BLaER1 treated with 17β-estradiol and CSF1 and Interleukin-3, amounts not matched to agents 10 nM and 100 nM (cell line): ENCODE data around the gene SCNN1A.

Experiments used
- H3K27ac ChIP-seq, 11 experiments: shearing (Covaris generic); formaldehyde crosslinking; 2 replicates each; pipeline ENCODE4 v1.8.1; 2022
- H3K27me3 ChIP-seq, 11 experiments: shearing (Covaris generic); formaldehyde crosslinking; 2 replicates each; pipeline ENCODE4 v1.8.1; 2022
- H3K36me3 ChIP-seq, 11 experiments: shearing (Covaris generic); formaldehyde crosslinking; 2 replicates each; pipeline ENCODE4 v1.8.1; 2022
- H3K4me1 ChIP-seq, 10 experiments: shearing (Covaris generic); formaldehyde crosslinking; 2 replicates each; pipeline ENCODE4 v1.8.1; 2022
- H3K4me2 ChIP-seq, 11 experiments: shearing (Covaris generic); formaldehyde crosslinking; 2 replicates each; pipeline ENCODE4 v1.8.1; 2022
- H3K4me3 ChIP-seq, 10 experiments: shearing (Covaris generic); formaldehyde crosslinking; 2 replicates each; pipeline ENCODE4 v1.8.1; 2022
- H3K9ac ChIP-seq, 11 experiments: shearing (Covaris generic); formaldehyde crosslinking; 2 replicates each; pipeline ENCODE4 v1.8.1; 2022
- H3K9me3 ChIP-seq, 11 experiments: shearing (Covaris generic); formaldehyde crosslinking; replicated peaks in 1 of 11; 2 replicates each; pipeline ENCODE4 v1.8.1; 2022
- H4K20me1 ChIP-seq, 11 experiments: shearing (Covaris generic); formaldehyde crosslinking; 2 replicates each; pipeline ENCODE4 v1.8.1; 2022
- Cebpa-rat ChIP-seq, 11 experiments: shearing (Covaris generic); IDR thresholded peaks; 2 replicates each; pipeline ENCODE4 v1.8.1; 2022

SCNN1A gene

GRCh38 chr12:6382982-6383381, 7.6 kb upstream of the SCNN1A start:
- Histone ChIP-seq H3K27me3 (peaks cover 0 to 41% (median 29%) of the 10 kb centered on the region in 11 experiments; a peak in 15 of 22 replicates), H3K9ac (peak overlapping the region in 7 of 11 experiments; percentile 78 to 95 (median 87); a peak in 13 of 22 replicates), H3K36me3 (peaks cover 0 to 28% (median 7%) of the 10 kb centered on the region in 11 experiments; a peak in 10 of 22 replicates), H3K27ac (peak overlapping the region in 9 of 11 experiments; percentile 74 to 96 (median 92); a peak in 17 of 22 replicates), H3K4me1 (peaks cover 26 to 94% (median 57%) of the 10 kb centered on the region in 10 experiments), H4K20me1 (peaks cover 0 to 7% (median 0%) of the 10 kb centered on the region in 11 experiments; a peak in 4 of 22 replicates), H3K4me3 (peak overlapping the region in 2 of 10 experiments; percentile 76 to 77; a peak in 3 of 20 replicates), H3K4me2 (peak overlapping the region; percentile 81 to 100 (median 98); a peak in 21 of 22 replicates), H3K9me3 (no peaks in the 10 kb centered on the region)
- no peak for TF ChIP-seq Cebpa-rat (IDR thresholded peaks at IDR 0.05)

- TF ChIP-seq Cebpa-rat (IDR thresholded peaks at IDR 0.05): no peak
- H3K36me3 ChIP-seq: peaks cover 0 to 22% (median 7%) of the 10 kb centered on the region in 11 experiments; a peak in 10 of 22 replicates
- H3K4me1 ChIP-seq: peaks cover 28 to 94% (median 63%) of the 10 kb centered on the region in 10 experiments
- no peak overlapping the region for H3K9ac ChIP-seq
- H3K4me3 ChIP-seq: no peak overlapping the region
- peaks cover 0 to 47% (median 33%) of the 10 kb centered on the region in 11 experiments; a peak in 17 of 22 replicates for H3K27me3 ChIP-seq
- H4K20me1 ChIP-seq: peaks cover 0 to 1% (median 0%) of the 10 kb centered on the region in 11 experiments; a peak in 2 of 22 replicates
- no peaks in the 10 kb centered on the region for H3K9me3 ChIP-seq
- peak overlapping the region in 1 of 11 experiments; percentile 94; a peak in 1 of 22 replicates for H3K27ac ChIP-seq
- H3K4me2 ChIP-seq: peak overlapping the region in 6 of 11 experiments; percentile 98 to 100 (median 100); a peak in 10 of 22 replicates
Measured at GRCh38 chr12:6382371-6382770, 7.0 kb upstream of the SCNN1A start.

- Histone ChIP-seq H3K27me3 (peaks cover 0 to 63% (median 49%) of the 10 kb centered on the region in 11 experiments; a peak in 17 of 22 replicates), H3K4me1 (peaks cover 48 to 94% (median 78%) of the 10 kb centered on the region in 10 experiments), H3K4me3 (no peak overlapping the region)
Measured at GRCh38 chr12:6380141-6381121, 5.1 kb upstream of the SCNN1A start.

GRCh38 chr12:6378709-6379472, 3.5 kb upstream of the SCNN1A start:
- H3K4me1 ChIP-seq: peaks cover 45 to 94% (median 69%) of the 10 kb centered on the region in 10 experiments
- H3K4me3 ChIP-seq: 0 out of 20 replicates have a peak overlapping the region, but pooled peaks of 1 of the 10 experiments have one; percentile 2

More at GRCh38 chr12:6380141-6381121, 5.1 kb upstream of the SCNN1A start:
- no peak for TF ChIP-seq Cebpa-rat (IDR thresholded peaks at IDR 0.05)
- H3K9me3 ChIP-seq: no peaks in the 10 kb centered on the region
- peak overlapping the region in 5 of 11 experiments; percentile 3 to 89 (median 87); a peak in 8 of 22 replicates for H3K4me2 ChIP-seq
- no peaks in the 10 kb centered on the region for H4K20me1 ChIP-seq
- peaks cover 0 to 8% (median 0%) of the 10 kb centered on the region in 11 experiments; a peak in 2 of 22 replicates for H3K36me3 ChIP-seq
- H3K27ac ChIP-seq: no peak overlapping the region
- no peak overlapping the region for H3K9ac ChIP-seq

GRCh38 chr12:6377667-6377994, 2.3 kb upstream of the SCNN1A start:
- Histone ChIP-seq H3K36me3 (no peaks in the 10 kb centered on the region), H3K4me1 (peaks cover 47 to 95% (median 68%) of the 10 kb centered on the region in 10 experiments), H4K20me1 (no peaks in the 10 kb centered on the region), H3K27ac (0 out of 22 replicates have a peak overlapping the region, but pooled peaks of 1 of the 11 experiments have one; percentile 37), H3K4me2 (peak overlapping the region; percentile 56 to 89 (median 66); a peak in 20 of 22 replicates), H3K9ac (peak overlapping the region in 1 of 11 experiments; percentile 9; a peak in 1 of 22 replicates), H3K27me3 (peaks cover 0 to 39% (median 29%) of the 10 kb centered on the region in 11 experiments; a peak in 16 of 22 replicates), H3K9me3 (no peaks in the 10 kb centered on the region), H3K4me3 (no peak overlapping the region)
- no peak for TF ChIP-seq Cebpa-rat (IDR thresholded peaks at IDR 0.05)

More at GRCh38 chr12:6378709-6379472, 3.5 kb upstream of the SCNN1A start:
- Histone ChIP-seq H3K36me3 (no peaks in the 10 kb centered on the region), H3K9ac (peak overlapping the region in 4 of 11 experiments; percentile 24 to 49 (median 39); a peak in 5 of 22 replicates), H3K4me2 (peak overlapping the region; percentile 27 to 89 (median 73); a peak in 21 of 22 replicates), H3K9me3 (no peaks in the 10 kb centered on the region), H4K20me1 (no peaks in the 10 kb centered on the region), H3K27ac (peak overlapping the region in 6 of 11 experiments; percentile 7 to 67 (median 40); a peak in 9 of 22 replicates), H3K27me3 (peaks cover 0 to 51% (median 41%) of the 10 kb centered on the region in 11 experiments; a peak in 17 of 22 replicates)
- TF ChIP-seq Cebpa-rat (IDR thresholded peaks at IDR 0.05): no peak

GRCh38 chr12:6376870-6377666, 1.7 kb upstream of the SCNN1A start:
- no peak for TF ChIP-seq Cebpa-rat (IDR thresholded peaks at IDR 0.05)
- Histone ChIP-seq H3K36me3 (no peaks in the 10 kb centered on the region), H3K27me3 (peaks cover 0 to 33% (median 24%) of the 10 kb centered on the region in 11 experiments; a peak in 14 of 22 replicates), H3K9me3 (no peaks in the 10 kb centered on the region), H3K9ac (peak overlapping the region in 6 of 11 experiments; percentile 9 to 16 (median 11); a peak in 5 of 22 replicates), H3K4me3 (no peak overlapping the region; a peak in 1 of 20 replicates), H3K4me1 (peaks cover 53 to 95% (median 70%) of the 10 kb centered on the region in 10 experiments), H3K27ac (peak overlapping the region in 1 of 11 experiments; percentile 37; a peak in 4 of 22 replicates), H3K4me2 (peak overlapping the region; percentile 56 to 89 (median 66)), H4K20me1 (no peaks in the 10 kb centered on the region)

- Histone ChIP-seq H3K36me3 (no peaks in the 10 kb centered on the region), H4K20me1 (no peaks in the 10 kb centered on the region), H3K27me3 (peaks cover 0 to 28% (median 24%) of the 10 kb centered on the region in 11 experiments; a peak in 14 of 22 replicates), H3K4me1 (peaks cover 59 to 97% (median 73%) of the 10 kb centered on the region in 10 experiments), H3K4me2 (peak overlapping the region; percentile 56 to 89 (median 66)), H3K9ac (peak overlapping the region in 9 of 11 experiments; percentile 9 to 37 (median 16); a peak in 10 of 22 replicates), H3K4me3 (no peak overlapping the region; a peak in 1 of 20 replicates), H3K9me3 (no peaks in the 10 kb centered on the region), H3K27ac (peak overlapping the region in 4 of 11 experiments; percentile 0 to 37 (median 18); a peak in 5 of 22 replicates)
- TF ChIP-seq Cebpa-rat (IDR thresholded peaks at IDR 0.05): no peak
Measured at GRCh38 chr12:6376079-6376869, 911 bp upstream of the SCNN1A start.
